ENCODE data around the gene CCDC3. TPM values are rescaled to one million over a fixed set of nuclear protein-coding genes. Genes with fewer than 3 reads are reported as not detected.
A peak's percentile ranks its signal among the peaks of the same experiment; 100 is the strongest.
"Not testable (repeated sequence)": the region's sequence is repeated elsewhere in the genome, so short reads cannot be mapped to it uniquely, and the experiment has no call there.

Gene CCDC3
- total RNA-seq, result 51.0 and 82.5 TPM in 2 replicates
- 18.1 TPM for polyA plus RNA-seq (2012)

DNA sequence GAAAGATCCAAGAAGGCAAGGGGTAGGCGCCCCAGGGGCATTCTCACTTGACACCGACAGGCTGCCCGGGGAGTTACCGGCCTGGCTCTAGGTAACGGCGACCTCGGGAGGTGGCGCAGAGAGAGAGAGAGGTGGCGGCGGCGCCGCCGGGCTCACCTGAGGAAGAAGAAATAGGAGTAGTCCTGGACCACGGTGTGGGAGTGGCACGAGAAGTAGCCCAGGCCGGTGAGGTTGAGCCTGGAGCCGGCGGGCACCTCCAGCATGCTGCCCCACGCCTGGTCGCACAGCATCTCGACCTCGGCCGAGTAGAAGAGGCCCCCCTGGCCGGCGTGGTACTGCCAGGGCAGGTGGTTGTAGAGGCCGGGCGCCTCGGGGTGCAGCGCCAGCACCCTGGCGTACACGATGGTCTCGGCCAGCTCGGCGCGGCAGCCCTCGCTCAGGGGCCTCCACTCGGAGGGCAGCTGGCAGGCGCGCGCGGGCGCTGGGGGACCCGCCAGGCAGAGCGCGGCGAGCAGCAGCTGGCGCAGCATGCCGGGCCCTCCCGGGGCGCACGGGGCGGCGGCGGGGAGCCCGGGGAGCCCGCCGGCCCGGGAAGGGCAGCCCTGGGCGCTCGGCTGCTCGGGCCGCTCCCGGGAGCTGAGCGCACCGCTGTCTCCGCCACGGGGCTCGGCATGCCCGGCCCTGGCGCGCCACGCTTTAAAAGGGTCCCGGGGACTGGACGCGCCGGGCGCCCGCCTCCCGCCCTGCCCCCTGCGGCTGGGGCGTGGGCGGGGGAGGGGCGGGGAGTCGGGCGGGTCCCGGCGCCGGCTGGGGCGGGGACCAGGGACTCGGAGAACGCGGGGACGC is at the start of gene CCDC3:
TSS of gene CCDC3 (minus strand) at position 673 of the 846 bp plus-strand sequence. CDS start at position 530, 143 bp downstream.
- peak; percentile 51 for DNase-seq (ENCODE audit: low read depth)

DNA sequence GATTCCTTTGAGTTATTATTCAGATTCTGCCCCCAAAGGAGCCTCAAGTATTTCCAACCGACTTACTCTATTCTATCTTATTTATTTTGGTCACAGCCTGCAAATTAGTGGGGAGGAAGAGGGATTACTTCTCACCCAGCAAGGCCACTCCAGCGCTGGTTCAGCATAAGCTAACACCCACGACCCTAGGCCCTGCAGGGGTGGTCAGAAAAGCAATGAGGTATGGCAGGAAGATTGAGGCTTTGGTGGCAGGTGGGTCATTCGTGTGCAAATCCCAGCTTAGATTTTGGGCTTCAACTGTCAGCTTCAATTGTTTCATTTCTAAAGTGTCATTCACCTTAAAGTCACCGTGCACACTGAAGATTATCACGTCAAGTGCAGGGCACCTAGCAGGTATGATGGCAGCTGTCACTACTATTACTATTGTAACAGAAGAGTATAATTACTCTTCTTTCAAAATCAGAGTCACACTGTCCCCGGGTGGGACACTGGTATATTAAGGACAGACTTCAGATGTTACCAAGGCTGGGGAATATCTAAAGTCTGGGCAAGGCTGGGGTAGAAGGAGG is 49.7 kb upstream of the CCDC3 start:
- no peak for DNase-seq (ENCODE audit: low read depth)

DNA sequence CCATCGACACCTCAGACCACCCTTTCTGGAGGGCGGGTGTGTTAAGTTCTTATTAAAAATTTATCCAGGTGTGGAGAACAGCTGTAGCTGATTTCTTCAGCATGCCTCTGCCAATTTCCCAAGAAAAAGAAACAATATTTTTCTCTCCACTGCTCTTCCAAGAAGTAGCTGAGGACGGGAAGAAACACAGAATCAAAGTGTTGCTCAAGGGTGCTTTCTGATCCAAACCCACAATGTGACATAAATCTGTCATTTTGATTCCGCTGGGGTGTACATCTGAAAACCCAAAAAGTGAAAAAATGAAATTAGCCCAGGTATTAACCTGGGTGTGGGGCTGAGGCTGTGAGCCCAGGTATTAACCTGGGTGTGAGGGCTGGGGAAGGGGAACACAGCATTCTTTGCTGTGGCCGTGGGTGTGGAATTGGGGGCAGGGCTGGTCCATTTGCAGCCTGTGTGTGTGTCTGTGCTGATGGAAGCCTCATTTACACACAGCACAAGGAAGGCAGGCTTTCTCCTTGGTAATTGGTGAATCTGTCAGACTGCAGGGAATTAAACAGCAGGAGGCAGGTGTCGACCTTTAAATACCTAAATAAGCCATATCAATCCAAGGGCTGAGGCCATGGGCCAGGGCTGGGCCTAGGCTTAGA is 48.4 kb upstream of the CCDC3 start:
- DNase-seq (ENCODE audit: low read depth), result no peak

DNA sequence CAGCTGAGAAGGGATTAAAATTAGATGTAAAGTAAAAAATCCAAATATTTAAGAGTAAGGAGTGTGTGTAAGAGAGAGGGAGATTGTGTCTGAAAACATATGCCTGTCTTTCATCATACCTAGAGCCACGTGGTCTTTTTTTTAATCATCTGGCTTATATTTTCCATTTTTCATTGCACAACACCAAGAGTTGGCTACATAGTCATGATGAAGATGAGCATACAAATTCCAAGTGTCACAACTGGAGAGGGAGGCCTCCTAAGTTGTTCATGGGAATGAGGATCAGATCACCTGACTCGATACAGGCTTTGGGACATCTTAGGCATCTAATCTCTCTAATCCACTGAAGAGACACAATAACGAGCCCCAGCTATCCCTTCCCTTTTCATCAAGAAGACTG is 47.2 kb upstream of the CCDC3 start:
- no peak for DNase-seq (ENCODE audit: low read depth)

DNA sequence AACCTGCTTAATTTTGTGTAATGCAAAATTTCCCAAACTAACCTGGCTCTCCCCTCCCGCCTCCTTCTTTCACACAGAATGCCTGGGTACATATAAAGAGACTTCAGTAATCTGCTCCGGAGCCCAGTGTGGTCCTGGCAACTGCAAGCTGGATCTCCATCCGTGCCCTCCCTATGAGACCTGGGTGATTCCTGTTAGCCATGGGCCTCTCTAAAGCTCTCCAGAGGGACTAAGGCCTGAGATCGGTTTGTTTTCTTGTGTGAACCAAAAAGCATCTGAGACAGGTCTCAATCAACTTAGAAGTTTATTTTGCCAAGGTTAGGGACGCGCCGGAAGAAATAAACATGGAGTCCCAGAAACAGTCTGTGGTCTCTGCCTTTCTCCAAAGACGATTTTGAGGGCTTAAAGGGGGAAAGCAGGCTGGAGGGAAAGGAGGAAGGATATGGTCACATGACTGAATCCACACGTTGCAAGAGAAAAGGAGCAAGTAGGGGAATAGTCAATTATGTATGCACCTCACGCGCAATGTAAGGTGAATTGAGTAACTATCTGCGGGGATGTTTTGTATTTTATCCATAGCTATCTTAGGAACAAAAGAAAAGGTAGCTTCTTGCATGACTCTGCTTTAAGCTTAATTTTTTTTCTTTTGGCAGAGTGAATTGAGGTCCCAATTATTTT is 46.2 kb upstream of the CCDC3 start:
- DNase-seq (ENCODE audit: low read depth), result no peak

DNA sequence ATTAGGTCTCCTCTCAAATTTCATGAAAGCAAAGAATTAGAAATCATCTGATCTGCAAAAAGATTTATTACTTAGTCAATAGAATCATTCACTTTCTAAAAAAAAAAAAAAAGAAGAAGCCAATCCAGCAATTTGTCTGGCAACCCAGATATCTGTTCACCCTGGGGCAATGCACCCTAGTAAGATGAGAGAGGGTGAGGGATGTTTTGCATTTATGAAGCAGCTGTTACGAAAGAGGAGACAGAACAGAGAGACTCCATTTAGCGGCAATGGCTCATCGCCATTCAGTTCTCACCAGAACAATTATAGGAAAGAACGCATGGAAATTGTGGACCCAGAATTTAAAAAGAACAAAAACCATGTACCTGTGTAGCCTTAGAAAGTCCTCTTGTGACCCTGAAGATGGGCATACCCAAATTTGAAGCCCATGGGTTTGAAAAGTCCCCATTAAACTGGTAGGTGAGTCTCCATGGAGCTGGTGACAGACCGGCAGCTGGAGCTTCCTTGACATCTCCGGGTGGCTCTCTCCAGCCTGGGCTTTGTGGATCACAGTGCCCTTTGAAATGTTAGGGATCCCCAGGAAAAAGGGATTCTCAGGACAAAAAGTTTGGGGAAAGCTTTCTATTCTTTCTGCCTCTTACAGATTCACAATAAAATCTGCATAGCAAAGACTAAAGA is 45.5 kb upstream of the CCDC3 start:
- DNase-seq (ENCODE audit: low read depth), result no peak

DNA sequence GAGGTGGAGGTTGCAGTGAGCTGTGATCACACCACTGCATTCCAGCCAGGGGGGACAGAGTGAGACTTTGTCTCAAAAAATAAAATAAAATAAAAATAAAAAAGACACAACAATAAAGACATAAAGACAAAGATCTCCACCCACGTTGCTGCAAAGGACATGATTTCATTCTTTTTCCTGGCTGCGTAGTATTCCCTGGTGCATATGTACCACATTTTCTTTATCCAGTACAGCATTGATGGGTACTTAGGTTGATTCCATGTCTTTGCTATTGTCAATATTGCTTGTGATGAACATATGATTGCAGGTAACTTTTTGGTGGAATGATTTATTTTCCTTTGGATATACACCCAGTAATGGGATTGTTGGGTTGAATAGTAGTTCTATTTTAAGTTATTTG is 42.0 kb upstream of the CCDC3 start:
- DNase-seq (ENCODE audit: low read depth), result no peak

DNA sequence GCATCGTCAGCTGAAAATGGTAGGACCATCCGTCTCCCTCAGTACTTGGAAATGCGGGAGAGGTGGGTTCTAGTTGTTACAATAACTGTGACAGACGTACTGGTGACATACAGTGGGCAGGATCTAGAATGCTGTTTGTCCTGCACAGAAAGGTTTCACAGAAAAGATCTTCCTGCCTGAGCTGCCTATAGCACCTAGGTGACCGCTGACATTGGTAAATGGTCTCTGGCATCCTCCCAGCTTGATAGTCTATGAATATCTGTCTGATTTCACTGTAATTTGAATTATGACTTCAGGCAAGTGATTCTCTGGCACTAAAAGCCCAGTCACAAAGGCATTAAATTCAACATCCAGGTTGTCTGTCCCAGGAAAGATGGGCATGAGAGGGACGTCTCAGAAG is 38.2 kb upstream of the CCDC3 start:
- no peak for DNase-seq (ENCODE audit: low read depth)

DNA sequence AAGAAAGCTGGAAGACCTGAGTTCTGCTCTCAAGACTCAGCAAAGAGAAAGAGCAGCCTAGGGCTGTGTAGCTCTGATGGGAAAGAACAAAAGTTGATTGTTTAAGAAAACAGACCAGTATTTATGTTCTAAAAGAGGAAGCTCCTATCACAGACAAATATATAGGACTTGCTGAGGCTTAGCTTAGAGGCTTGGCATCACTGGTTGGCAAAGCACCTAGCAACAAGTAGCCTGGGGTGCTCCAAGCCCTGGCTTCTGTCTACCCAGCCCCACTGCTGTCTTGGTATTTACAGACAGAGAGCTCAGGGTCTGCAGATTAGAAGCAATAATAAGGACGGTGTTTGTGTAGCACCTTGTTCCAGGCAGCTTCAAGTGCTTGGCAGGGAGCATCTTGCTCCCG is 36.9 kb upstream of the CCDC3 start:
- no peak for DNase-seq (ENCODE audit: low read depth)

DNA sequence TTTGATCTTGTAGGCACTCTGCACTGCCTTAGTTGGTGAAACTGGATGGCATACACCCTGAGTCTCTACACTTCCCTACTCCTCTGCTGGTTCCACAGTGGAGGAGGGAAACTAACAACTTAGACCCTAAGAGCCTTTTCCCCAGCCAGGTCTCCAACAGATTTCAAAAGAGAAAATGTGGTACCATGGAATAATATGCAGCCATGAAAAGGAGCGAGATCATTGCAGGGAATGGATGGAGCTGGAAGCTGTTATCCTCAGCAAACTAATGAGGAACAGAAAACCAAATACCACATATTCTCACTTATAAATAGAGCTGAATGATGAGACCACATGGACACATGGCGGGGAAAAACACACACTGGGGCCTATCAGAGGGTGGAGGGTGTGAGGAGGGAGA is 36.3 kb upstream of the CCDC3 start:
- DNase-seq (ENCODE audit: low read depth), result no peak

DNA sequence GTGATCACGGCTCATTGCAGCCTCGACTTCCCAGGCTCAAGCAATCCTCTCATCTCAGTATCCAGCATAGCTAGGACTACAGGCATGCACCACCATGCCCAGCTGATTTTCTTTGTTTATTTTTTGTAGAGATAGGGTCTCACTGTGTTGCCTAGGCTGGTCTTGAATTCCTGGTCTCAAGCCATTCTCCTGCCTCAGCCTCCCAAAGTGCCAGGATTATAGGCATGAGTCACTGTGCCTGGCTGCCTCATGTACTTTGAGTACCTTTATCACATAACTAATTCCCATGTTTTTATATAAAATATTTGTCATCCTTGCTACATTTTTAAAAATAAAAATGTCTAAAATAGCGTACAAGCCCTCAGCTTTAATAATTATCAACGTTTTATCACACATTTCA is 35.3 kb upstream of the CCDC3 start:
- DNase-seq (ENCODE audit: low read depth), result no peak

DNA sequence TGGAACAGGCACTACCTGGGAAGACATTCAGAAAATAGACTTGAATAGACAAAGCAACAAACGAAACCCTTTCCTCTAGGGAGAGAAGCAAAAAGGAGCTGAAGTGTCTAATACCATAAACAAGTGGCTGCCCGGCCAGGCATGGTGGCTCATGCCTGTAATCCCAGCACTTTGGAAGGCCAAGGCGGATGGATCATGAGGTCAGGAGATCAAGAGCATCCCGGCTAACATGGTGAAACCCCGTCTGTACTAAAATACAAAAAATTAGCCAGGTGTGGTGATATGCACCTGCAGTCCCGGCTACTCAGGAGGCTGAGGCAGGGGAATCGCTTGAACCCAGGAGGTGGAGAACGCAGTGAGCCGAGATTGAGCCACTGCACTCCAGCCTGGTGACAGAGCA is 34.2 kb upstream of the CCDC3 start:
- DNase-seq (ENCODE audit: low read depth), result not testable (repeated sequence)

DNA sequence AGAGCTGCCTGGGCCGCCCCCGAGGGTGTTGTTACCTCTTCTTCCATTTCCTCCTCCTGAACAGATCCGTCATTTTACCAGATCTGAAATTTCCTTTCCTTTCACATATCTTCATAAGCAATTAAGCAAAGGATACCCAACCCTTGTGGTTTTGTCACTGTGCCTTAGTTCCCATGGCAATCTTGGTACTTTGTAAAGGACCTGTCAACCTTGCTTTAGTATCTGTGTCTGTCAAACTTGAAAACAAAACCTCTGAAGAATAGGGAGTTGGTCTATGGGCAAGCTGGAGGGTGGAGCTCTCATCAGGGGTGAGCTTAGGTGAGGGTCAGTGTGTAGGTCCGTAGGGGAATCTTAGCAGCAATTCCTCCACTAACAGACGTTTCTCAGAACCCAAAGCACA is 25.4 kb upstream of the CCDC3 start:
- no peak for DNase-seq (ENCODE audit: low read depth)

DNA sequence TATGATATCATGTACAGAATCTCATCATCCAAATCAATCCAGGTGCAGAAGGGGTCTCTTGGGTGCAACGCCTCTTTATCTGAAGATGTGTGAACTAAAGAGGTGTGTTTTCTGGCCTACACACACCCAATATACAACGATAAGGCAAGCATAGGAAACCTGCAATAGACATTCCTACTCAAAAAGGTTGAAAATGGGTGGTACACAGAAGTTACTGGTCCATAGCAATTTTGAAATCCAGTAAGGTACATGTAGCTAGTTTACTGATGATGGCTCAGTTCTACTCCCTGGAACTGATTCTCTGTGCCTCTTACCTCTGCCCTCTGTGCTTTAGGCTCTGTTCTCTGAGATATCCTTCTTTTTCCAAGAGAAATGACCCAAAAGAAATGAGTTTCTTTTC is 22.2 kb upstream of the CCDC3 start:
- DNase-seq (ENCODE audit: low read depth), result no peak

DNA sequence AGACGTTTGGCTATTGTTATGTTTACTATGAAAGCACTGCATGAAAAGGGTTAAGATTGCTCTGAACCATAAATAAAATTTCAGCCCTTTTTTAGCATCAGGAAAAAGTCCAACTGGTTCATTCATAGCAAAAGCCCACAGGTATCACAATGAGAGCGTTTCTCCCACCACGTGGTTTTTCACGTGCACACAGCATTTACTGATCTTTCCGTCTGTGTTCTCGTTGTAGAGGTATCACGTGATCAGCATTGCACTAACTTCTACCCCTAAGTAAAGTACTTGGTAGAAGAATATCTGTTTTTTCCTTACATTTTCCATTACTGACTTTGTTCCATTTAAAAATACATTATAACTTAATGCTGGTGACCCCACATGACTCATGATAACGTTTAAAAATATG is 17.8 kb upstream of the CCDC3 start:
- DNase-seq (ENCODE audit: low read depth), result no peak

DNA sequence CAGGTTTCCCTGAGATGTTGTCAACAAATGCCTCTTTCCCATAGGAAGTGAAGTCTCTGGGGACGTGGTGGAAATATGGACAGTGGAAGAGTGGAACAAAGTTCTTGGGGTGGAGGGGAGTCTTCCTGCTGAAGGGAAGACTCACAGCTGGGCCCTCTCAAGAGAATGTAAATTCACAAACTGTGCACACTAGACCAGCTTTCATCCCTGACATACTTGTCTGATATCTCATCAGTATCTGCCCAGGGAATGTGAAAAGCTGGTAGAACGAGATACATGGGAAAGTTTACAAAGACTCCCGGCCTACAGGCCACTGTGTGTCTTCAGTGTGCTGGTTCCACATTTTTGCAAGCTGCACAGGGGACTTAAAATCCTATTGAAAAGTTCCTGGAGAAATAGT is 16.7 kb upstream of the CCDC3 start:
- no peak for DNase-seq (ENCODE audit: low read depth)

DNA sequence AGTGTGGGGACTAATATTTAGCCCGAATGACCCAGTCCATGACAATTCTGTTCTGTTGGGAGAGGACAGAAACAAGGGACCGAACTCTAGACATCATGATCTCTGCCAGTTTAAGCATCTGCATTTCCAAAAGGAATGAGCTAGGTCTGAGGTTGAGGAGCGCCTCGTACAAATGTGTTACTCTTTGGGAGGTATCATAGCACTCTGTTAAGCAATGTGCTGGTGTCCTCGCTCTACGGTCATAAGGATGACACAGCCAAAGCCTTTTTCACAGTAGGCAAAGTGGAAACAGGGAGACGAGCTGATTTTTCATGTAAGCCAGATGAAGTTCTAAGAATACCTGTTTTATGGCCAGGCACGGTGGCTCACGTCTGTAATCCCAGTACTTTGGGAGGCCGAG is 15.4 kb upstream of the CCDC3 start:
- DNase-seq (ENCODE audit: low read depth), result no peak

DNA sequence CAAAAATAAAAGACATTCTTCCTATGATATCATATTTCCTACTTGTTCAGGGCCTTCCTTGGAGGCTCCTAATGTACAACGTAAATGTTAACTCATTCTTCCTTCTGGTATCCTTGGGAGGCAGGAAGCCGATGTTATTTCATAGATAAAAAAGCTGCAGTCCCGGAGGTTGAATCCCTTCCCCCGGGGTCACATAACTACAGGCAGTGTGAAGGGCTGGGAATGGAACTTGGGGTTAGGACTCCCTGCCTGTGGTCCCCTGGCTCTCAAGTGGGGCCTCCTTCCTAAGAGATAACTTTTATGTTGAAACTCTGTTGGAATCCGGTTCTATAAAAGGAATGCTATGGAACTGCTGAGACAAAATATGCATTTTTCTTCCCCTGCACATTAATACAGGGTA is 14.9 kb upstream of the CCDC3 start:
- DNase-seq (ENCODE audit: low read depth), result no peak

DNA sequence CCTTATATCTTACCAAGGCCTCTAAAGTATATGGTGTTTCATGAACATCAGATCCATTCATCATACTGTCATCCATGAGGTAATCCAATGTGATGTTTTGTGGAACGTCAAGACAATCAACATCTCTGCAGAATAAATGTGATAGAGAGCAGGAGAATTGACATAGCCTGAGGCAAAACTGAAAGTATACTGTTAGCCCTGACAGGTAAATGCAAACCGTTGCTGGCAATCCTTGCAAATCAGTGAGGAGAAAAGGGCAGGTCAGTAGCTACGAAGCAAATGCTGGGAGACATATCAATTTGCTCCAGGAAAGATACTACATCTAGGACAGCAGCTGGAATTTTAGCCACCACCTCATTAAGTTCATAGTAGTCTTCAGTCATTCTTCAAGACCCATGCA is 4.5 kb upstream of the CCDC3 start:
- no peak for DNase-seq (ENCODE audit: low read depth)

DNA sequence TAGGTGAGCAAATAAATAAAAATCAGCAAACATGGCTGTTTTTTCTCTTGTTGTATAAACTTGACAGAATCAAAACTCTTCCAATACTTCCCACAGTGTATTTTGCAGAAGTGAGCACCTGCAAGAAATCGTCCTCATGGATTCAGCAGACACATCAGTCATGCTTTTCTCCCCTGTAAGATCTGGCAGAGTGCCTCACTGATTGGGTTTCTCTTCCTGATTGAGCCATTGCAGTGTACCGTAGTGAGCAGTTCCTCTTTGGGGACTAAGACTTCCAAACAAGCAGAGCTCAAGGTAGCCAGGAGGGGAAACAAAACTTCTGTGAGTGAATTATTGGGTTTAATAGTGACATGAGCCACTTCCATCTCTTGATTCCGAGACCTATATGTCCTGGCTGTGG is 2.2 kb upstream of the CCDC3 start:
- DNase-seq (ENCODE audit: low read depth), result no peak

DNA sequence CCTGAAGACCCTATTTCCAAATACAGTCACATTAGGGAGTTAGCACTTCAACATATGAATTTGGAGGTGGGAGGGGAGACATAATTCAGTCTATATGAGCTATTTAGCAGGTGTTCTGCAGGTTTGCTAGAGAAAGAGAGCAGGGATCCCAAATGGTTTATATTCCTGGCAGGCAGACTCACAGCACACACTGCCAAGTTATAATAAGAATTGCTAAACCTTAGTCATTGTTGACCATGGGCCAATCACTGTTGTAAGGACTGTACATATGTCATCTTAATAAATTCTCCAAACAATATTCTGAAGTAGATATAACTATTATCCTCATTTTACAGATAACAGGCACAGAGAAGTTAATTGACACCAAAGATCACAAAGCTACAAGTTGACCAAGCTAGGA is 1.5 kb upstream of the CCDC3 start:
- no peak for DNase-seq (ENCODE audit: low read depth)

DNA sequence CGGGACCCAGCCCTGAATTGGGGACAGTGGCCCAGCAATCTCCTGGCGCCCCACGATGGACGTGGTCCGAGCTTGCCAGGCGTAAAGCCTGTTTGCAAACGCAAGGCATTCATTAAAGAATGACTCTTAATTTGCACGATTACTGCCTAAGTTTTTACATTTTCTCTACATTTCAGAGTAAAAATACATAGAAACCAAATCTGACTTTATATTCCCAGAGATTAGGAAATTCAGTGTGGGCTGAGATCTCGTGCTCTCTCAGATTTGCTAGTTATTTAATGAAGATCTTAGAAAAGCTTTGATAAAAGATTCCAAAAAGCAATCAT is 337 bp upstream of the CCDC3 start:
- no peak for DNase-seq (ENCODE audit: low read depth)
